ENCODE measurements around the gene TXNDC12.

Gene TXNDC12

GRCh38 chr1:51990478-51990965, 64.5 kb downstream of the TXNDC12 start, which contains the start of gene RAB3B:
Gene RAB3B (minus strand): TSS chr1:51990700. CDS start chr1:51977117, 13,583 bp downstream.
- peak; percentile 72 for DNase-seq

GRCh38 chr1:51989582-51990477, 65.2 kb downstream of the TXNDC12 start:
- DNase-seq: no peak

- DNase-seq: no peak
Measured at GRCh38 chr1:51988254-51988653, 66.7 kb downstream of the TXNDC12 start.

GRCh38 chr1:51986718-51987117, 68.3 kb downstream of the TXNDC12 start:
- no peak for DNase-seq

GRCh38 chr1:51982161-51982560, 72.8 kb downstream of the TXNDC12 start:
- no peak for DNase-seq

DNA sequence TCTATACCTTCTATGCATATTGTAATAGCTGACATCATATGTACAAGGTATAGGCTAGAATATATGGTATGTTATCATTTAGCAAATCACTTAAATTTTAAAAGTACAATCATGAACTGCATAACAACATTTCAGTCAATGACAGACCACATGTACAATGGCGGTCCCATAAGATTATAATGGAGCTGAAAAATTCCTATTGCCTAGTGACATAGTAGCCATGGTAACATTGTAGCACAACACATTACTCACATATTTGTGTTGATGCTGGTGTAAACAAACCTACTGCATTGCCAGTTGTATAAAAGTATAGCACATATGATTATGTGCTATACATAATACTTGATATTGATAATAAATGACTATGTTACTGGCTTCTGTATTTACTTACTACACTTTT, 73.4 kb downstream of the TXNDC12 start:
- no peak for DNase-seq

- DNase-seq: no peak
Measured at GRCh38 chr1:51978099-51978498, 76.9 kb downstream of the TXNDC12 start.

- no peak for DNase-seq
Measured at GRCh38 chr1:51976846-51977602, 78.0 kb downstream of the TXNDC12 start.

- peak; percentile 93 for DNase-seq
Measured at GRCh38 chr1:51973587-51974474, 81.2 kb downstream of the TXNDC12 start.
